CD14-positive monocyte (primary cell): Measurements from ENCODE around the gene PTGDR2. TPM values are rescaled to one million over a fixed set of nuclear protein-coding genes. Genes with fewer than 3 reads are reported as not detected.

ENCODE experiments used
- DNase-seq, 3 donors: peaks; one replicate each; pipeline ENCODE4 v3.0.0-alpha.2; 2011 to 2022
- H2AFZ ChIP-seq: 2 replicates; pipeline ENCODE4 v1.6.0; 2012; ENCODE audit warnings: mild to moderate bottlenecking, low read depth, low read length, inconsistent platforms; ENCODE audit not compliant: insufficient read depth, poor library complexity, severe bottlenecking
- H3K27ac ChIP-seq, 2 donors: 1 replicate in 1 of 2; 2 replicates in 1 of 2; pipeline ENCODE4 v1.5.1; 2012 to 2013; ENCODE audit warnings: low read length in 2 of 2, control low read depth in 1 of 2, inconsistent platforms in 1 of 2, low read depth in 1 of 2, mild to moderate bottlenecking in 1 of 2
- H3K27me3 ChIP-seq, 2 donors: one replicate each; pipeline versions ENCODE4 v1.6.0 to v1.6.1; 2011 to 2013; ENCODE audit warnings: low read length in 2 of 2; ENCODE audit not compliant: control insufficient read depth in 2 of 2, insufficient read depth in 2 of 2
- H3K36me3 ChIP-seq, 2 donors: replicated peaks in 1 of 2; 1 replicate in 1 of 2; 2 replicates in 1 of 2; pipeline versions ENCODE4 v1.5.1 to v1.6.1; 2012 to 2013; ENCODE audit warnings: low read length in 2 of 2, control low read depth in 1 of 2, inconsistent platforms in 1 of 2, mild to moderate bottlenecking in 1 of 2; ENCODE audit not compliant: insufficient read depth in 2 of 2, control insufficient read depth in 1 of 2
- H3K4me1 ChIP-seq, 2 donors: 1 replicate in 1 of 2; 2 replicates in 1 of 2; pipeline versions ENCODE4 v1.5.1 to v1.6.1; 2012 to 2013; ENCODE audit warnings: low read length in 2 of 2, control low read depth in 1 of 2, inconsistent platforms in 1 of 2, mild to moderate bottlenecking in 1 of 2, moderate library complexity in 1 of 2; ENCODE audit not compliant: insufficient read depth in 2 of 2, control insufficient read depth in 1 of 2
- H3K4me2 ChIP-seq: replicated peaks from 2 replicates; pipeline ENCODE3; 2012; ENCODE audit warnings: low read length, moderate library complexity, mild to moderate bottlenecking; ENCODE audit not compliant: poor library complexity, severe bottlenecking; ENCODE audit errors: extremely low read depth
- H3K4me3 ChIP-seq, 3 experiments: fragments of 200-600 bp in 1 of 3; sonication (generic) in 1 of 3; replicated peaks in 1 of 3; 1 replicate in 2 of 3; 2 replicates in 1 of 3; pipeline ENCODE4 v1.5.1; 2011 to 2013; ENCODE audit warnings: low read length in 3 of 3, mild to moderate bottlenecking in 3 of 3, control low read depth in 2 of 3, low read depth in 2 of 3, inconsistent platforms in 1 of 3, moderate library complexity in 1 of 3
- H3K79me2 ChIP-seq: 2 replicates; pipeline ENCODE4 v1.6.0; 2012; ENCODE audit warnings: mild to moderate bottlenecking, control low read depth, inconsistent platforms, low read length, moderate library complexity; ENCODE audit not compliant: insufficient read depth
- H3K9ac ChIP-seq: 2 replicates; pipeline ENCODE4 v1.6.0; 2017; ENCODE audit warnings: low read length, mild to moderate bottlenecking; ENCODE audit not compliant: insufficient read depth, poor library complexity, severe bottlenecking
- H3K9me3 ChIP-seq, 2 donors: replicated peaks in 1 of 2; 1 replicate in 1 of 2; 2 replicates in 1 of 2; pipeline versions ENCODE4 v1.5.1 to v1.6.1; 2012 to 2013; ENCODE audit warnings: low read length in 2 of 2, control low read depth in 1 of 2; ENCODE audit not compliant: control insufficient read depth in 1 of 2, insufficient read depth in 1 of 2
- H4K20me1 ChIP-seq: 2 replicates; pipeline ENCODE4 v1.6.0; 2012; ENCODE audit warnings: mild to moderate bottlenecking, low read length, control low read depth, moderate library complexity; ENCODE audit not compliant: insufficient read depth
- H3K27ac Mint-ChIP-seq, 7 donors: one replicate each; pipeline ENCODE4 v1.8.0; 2020; ENCODE audit warnings: mild to moderate bottlenecking in 7 of 7, mixed read lengths in 7 of 7, moderate library complexity in 6 of 7, inconsistent platforms in 2 of 7
- H3K27me3 Mint-ChIP-seq, 3 donors: one replicate each; pipeline ENCODE4 v1.8.0; 2021 to 2022; ENCODE audit warnings: low read depth in 3 of 3, mild to moderate bottlenecking in 3 of 3, mixed read lengths in 3 of 3, moderate library complexity in 3 of 3, inconsistent platforms in 1 of 3
- H3K36me3 Mint-ChIP-seq, 2 donors: one replicate each; pipeline ENCODE4 v1.8.0; 2020; ENCODE audit warnings: mixed read lengths in 2 of 2, inconsistent platforms in 1 of 2, mild to moderate bottlenecking in 1 of 2
- H3K4me1 Mint-ChIP-seq: one replicate; pipeline ENCODE4 v1.8.0; 2020; ENCODE audit warnings: mild to moderate bottlenecking, mixed read lengths
- H3K4me3 Mint-ChIP-seq, 2 donors: one replicate each; pipeline ENCODE4 v1.8.0; 2020; ENCODE audit warnings: mild to moderate bottlenecking in 2 of 2, mixed read lengths in 2 of 2, moderate library complexity in 1 of 2
- H3K9me3 Mint-ChIP-seq, 7 donors: one replicate each; pipeline ENCODE4 v1.8.0; 2020 to 2022; ENCODE audit warnings: mixed read lengths in 7 of 7, mild to moderate bottlenecking in 6 of 7, moderate library complexity in 6 of 7, inconsistent platforms in 2 of 7
- CTCF ChIP-seq: fragments of 200-600 bp; IDR thresholded peaks from one replicate; pipeline ENCODE4 v1.8.0; 2022; ENCODE audit warnings: antibody characterized with exemption, mild to moderate bottlenecking
- WGBS: methylation state at CpG from one replicate; pipeline ENCODE4 v1.1.5; 2013; ENCODE audit warnings: missing lambda C conversion rate; ENCODE audit not compliant: insufficient coverage; 5-methylcytosine and 5-hydroxymethylcytosine counted together
- intact Hi-C, 2 donors: fragments of 100-400 bp; cut with micrococcal nuclease; formaldehyde crosslinking; loops; one replicate each; pipeline versions ENCODE4 v1.15.0 to v1.15.1; 2023
- polyA plus RNA-seq, 3 donors: library from polyadenylated mRNA; depleted of rRNA in 1 of 3; unstranded in 2 of 3; stranded (reverse) in 1 of 3; fragments of 300-500 nt in 2 of 3; fragments of >200 nt in 1 of 3; fragmentation: Illumina TruSeq in 2 of 3; gene quantifications; 1 replicate in 2 of 3; 2 replicates in 1 of 3; pipeline ENCODE4 v1.2.3, GENCODE V29; 2012 to 2021

PTGDR2 gene
- polyA plus RNA-seq, 3 donors, result 0.32 to 0.65 (median 0.46) TPM

GRCh38 chr11:60841797-60842667, 13.7 kb downstream of the PTGDR2 start, which contains the start of gene CCDC86:
CCDC86 (plus strand) TSS chr11:60842113; CDS start chr11:60842125, 12 bp downstream.
- peak within 1 kb of the TSS; percentile 86 to 90 for H3K4me3 Mint-ChIP-seq
- H3K9me3 Mint-ChIP-seq, result no peaks in the 10 kb centered on the region
- Histone ChIP-seq H2AFZ (peak within 1 kb of the TSS; percentile 98), H3K27me3 (no peaks in the 10 kb centered on the region), H3K79me2 (peaks cover 31% of the 10 kb centered on the region), H4K20me1 (no peaks in the 10 kb centered on the region), H3K9ac (peak within 1 kb of the TSS; percentile 78), H3K4me3 (peak within 1 kb of the TSS; percentile 71 to 91 (median 89)), H3K4me2 (peak within 1 kb of the TSS; percentile 95), H3K9me3 (no peaks in the 10 kb centered on the region), H3K27ac (peak within 1 kb of the TSS; percentile 56 to 85), H3K4me1 (peaks cover 34 to 46% of the 10 kb centered on the region in 2 donors), H3K36me3 (peaks cover 0 to 3% of the 10 kb centered on the region in 2 donors)
- TF ChIP-seq CTCF, result no peak
- H3K27me3 Mint-ChIP-seq, result peaks cover 0 to 5% (median 0%) of the 10 kb centered on the region in 3 donors
- H3K4me1 Mint-ChIP-seq, result peaks cover 46% of the 10 kb centered on the region
- WGBS, result under 1% methylated on average over 56 of the region's 57 CpGs
- H3K27ac Mint-ChIP-seq, result peak within 1 kb of the TSS; percentile 78 to 94 (median 91)
- DNase-seq, result peak; percentile 91 to 97 (median 97)
- H3K36me3 Mint-ChIP-seq, result peaks cover 10 to 16% of the 10 kb centered on the region in 2 donors
- intact Hi-C loops, result loop anchor here in 1 of 2 donors (5.0 kb wide), 1 partner anchor 65 kb away; the partner anchor contains the start of gene PRPF19
